Transverse colon (tissue), 4 donors: ENCODE measurements around the gene MED8. TPM values are rescaled to one million over a fixed set of nuclear protein-coding genes. Genes with fewer than 3 reads are reported as not detected.
"Not testable (repeated sequence)": the region's sequence is repeated elsewhere in the genome, so short reads cannot be mapped to it uniquely, and the experiment has no call there.

Source experiments
- DNase-seq: peaks from one replicate; pipeline ENCODE4 v3.0.0-alpha.2; 2019
- H3K27ac ChIP-seq, 4 donors: fragments of 200-600 bp; sonication (generic); 2 replicates each; pipeline ENCODE4 v1.5.1; 2016 to 2018; ENCODE audit warnings: inconsistent platforms in 4 of 4
- H3K27me3 ChIP-seq: fragments of 200-600 bp; sonication (generic); 2 replicates; pipeline ENCODE4 v1.5.1; 2017; ENCODE audit warnings: inconsistent platforms
- H3K36me3 ChIP-seq, 4 donors: fragments of 200-600 bp; sonication (generic); 2 replicates each; pipeline ENCODE4 v1.5.1; 2017 to 2019; ENCODE audit warnings: inconsistent platforms in 4 of 4
- H3K4me1 ChIP-seq, 4 donors: fragments of 200-600 bp; sonication (generic); 2 replicates each; pipeline ENCODE4 v1.5.1; 2017 to 2020; ENCODE audit warnings: inconsistent platforms in 4 of 4
- H3K4me3 ChIP-seq, 4 donors: fragments of 200-600 bp; sonication (generic); 1 replicate in 1 of 4; 2 replicates in 3 of 4; pipeline versions ENCODE4 v1.5.1 to v1.6.1; 2017 to 2019; ENCODE audit warnings: inconsistent platforms in 4 of 4
- H3K9me3 ChIP-seq, 2 donors: fragments of 200-600 bp; sonication (generic); 2 replicates each; pipeline ENCODE4 v1.5.1; 2017 to 2019; ENCODE audit warnings: inconsistent platforms in 2 of 2
- EP300 ChIP-seq: sonication (generic); formaldehyde crosslinking; IDR thresholded peaks from one replicate; pipeline ENCODE4 v1.6.1; 2017; ENCODE audit warnings: antibody characterized with exemption, low read depth
- POLR2A ChIP-seq: fragments of 450-650 bp; IDR thresholded peaks from one replicate; pipeline ENCODE4 v1.6.1; 2016; ENCODE audit warnings: antibody characterized with exemption, mild to moderate bottlenecking, moderate library complexity
- POLR2AphosphoS5 ChIP-seq, 3 donors: sonication (generic); formaldehyde crosslinking; IDR thresholded peaks; one replicate each; pipeline ENCODE4 v1.6.1; 2016; ENCODE audit warnings: antibody characterized with exemption in 3 of 3
- WGBS, 2 donors: methylation state at CpG; one replicate each; pipeline ENCODE4 v1.1.5; 2018; ENCODE audit warnings: low coverage in 1 of 2; 5-methylcytosine and 5-hydroxymethylcytosine counted together
- in situ Hi-C, 4 donors: fragments of 200-750 bp; cut with MboI; loops; one replicate each; pipeline versions ENCODE4 v1.15.0 to v1.15.1; 2017; ENCODE audit warnings: low sequenced_read_pairs in 3 of 4, low pct_ligation_motif_present in 1 of 4, low pct_unique_long_range_greater_than_20kb in 1 of 4
- intact Hi-C: fragments of 100-400 bp; cut with DNase I; formaldehyde crosslinking; loops from one replicate; pipeline ENCODE4 v1.15.1; 2023; ENCODE audit warnings: low total_unique reads
- total RNA-seq, 4 donors: library from RNA; depleted of rRNA; stranded (reverse); fragments of >200 nt; gene quantifications; one replicate each; pipeline ENCODE4 v1.1.0, GENCODE V29; 2016
- TF ChIP-seq, protein P1 (sequence below), 5 experiments: fragments of 200-600 bp in 3 of 5; fragments of 450-650 bp in 2 of 5; sonication (generic) in 3 of 5; IDR thresholded peaks; 1 replicate in 2 of 5; 2 replicates in 3 of 5; pipeline ENCODE4 v1.5.1; 2016 to 2017; ENCODE audit warnings: antibody characterized with exemption in 5 of 5, inconsistent platforms in 3 of 5, mild to moderate bottlenecking in 2 of 5, moderate library complexity in 1 of 5

The MED8 gene
- total RNA-seq, 4 donors from 2014 or later, result 12.7 to 41.9 (median 25.0) TPM

DNA sequence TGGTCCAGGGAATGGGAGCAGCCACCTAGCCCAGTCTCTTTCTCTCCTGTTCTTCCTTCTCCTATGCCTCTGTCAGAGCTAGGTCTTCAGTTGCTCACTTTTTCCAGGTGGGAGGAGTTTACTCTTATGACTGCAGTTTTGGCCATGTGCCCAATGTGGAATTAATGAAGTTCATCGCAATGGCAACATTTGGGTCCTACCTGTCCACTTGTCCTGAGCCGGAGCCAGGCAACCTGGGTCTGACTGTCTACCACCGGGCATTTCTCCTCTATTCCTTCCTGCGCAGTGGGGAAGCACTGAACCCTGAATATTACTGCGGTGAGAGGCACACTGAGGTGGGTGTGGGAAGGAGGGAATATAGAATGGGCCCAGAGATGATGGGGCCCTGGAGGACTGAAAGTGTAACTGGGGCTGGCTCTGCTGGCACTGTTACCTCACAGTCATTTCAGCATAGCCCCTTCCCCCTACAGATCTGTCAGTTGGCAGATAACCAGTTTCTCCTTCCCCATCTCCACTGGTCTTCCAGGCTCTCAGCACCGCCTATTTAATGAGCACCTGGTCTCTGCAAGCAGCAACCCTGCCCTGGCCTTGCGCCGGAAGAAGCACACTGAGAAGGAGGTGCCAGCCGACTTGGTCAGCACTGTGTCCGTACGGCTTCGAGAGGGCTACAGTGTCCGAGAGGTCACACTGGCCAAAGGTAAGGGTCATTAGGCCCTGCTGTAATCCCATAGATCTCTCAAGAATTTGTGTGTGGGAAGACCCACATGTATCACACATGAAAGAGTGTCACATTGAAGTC, 30.2 kb upstream of the MED8 start:
- no peaks in the 10 kb centered on the region for H3K27me3 ChIP-seq
- in situ Hi-C loops, result loop anchor here in 3 of 4 donors (5.0 to 10.0 kb wide), 3 partner anchors 185 to 195 kb away; no protein-coding TSS in a partner anchor
- no peaks in the 10 kb centered on the region for H3K4me1 ChIP-seq
- WGBS, 2 donors, result 97 to 100% methylated on average over 1 to 13 of the region's 13 CpGs
- DNase-seq, result no peak
- H3K27ac ChIP-seq, result no peak overlapping the region
- H3K4me3 ChIP-seq, result no peak overlapping the region
- intact Hi-C loops, result no loop called here
- peaks cover 0 to 59% (median 29%) of the 10 kb centered on the region in 4 donors for H3K36me3 ChIP-seq
- TF ChIP-seq POLR2AphosphoS5 (IDR thresholded peaks at IDR 0.05), result no peak
- TF ChIP-seq EP300, result no peak
- TF ChIP-seq, protein P1, sequence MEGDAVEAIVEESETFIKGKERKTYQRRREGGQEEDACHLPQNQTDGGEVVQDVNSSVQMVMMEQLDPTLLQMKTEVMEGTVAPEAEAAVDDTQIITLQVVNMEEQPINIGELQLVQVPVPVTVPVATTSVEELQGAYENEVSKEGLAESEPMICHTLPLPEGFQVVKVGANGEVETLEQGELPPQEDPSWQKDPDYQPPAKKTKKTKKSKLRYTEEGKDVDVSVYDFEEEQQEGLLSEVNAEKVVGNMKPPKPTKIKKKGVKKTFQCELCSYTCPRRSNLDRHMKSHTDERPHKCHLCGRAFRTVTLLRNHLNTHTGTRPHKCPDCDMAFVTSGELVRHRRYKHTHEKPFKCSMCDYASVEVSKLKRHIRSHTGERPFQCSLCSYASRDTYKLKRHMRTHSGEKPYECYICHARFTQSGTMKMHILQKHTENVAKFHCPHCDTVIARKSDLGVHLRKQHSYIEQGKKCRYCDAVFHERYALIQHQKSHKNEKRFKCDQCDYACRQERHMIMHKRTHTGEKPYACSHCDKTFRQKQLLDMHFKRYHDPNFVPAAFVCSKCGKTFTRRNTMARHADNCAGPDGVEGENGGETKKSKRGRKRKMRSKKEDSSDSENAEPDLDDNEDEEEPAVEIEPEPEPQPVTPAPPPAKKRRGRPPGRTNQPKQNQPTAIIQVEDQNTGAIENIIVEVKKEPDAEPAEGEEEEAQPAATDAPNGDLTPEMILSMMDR (IDR thresholded peaks at IDR 0.05), result no peak
- TF ChIP-seq POLR2A, result no peak
- no peaks in the 10 kb centered on the region for H3K9me3 ChIP-seq

DNA sequence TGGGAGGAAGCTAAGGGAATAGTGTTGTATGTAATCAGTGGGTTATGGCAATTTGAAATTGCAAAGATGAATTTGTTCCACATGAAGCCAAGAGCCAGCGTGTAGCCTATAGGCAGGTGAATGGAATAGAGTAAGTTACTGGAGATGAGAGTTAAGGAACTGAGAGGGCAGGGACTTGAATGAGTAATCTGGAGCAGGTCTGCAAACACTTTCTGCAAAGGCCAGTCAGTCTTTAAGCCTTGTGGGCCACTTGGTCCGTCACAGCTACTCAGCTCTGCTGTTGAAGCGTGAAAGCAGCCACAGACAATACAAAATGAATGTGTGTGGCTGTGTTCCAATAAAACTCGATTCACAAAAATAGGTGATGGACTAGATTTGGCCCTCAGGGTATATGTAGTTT, 29.3 kb upstream of the MED8 start:
- TF ChIP-seq POLR2AphosphoS5 (IDR thresholded peaks at IDR 0.05), result no peak
- TF ChIP-seq, protein P1 (IDR thresholded peaks at IDR 0.05), result no peak
- TF ChIP-seq POLR2A, result no peak
- no peak for TF ChIP-seq EP300
- intact Hi-C loops, result no loop called here
- DNase-seq, result no peak
- no peak overlapping the region for H3K4me3 ChIP-seq
- H3K36me3 ChIP-seq, result peaks cover 0 to 54% (median 26%) of the 10 kb centered on the region in 4 donors
- no peaks in the 10 kb centered on the region for H3K27me3 ChIP-seq
- WGBS, 2 donors, result 67 to 88% methylated on average over 1 to 4 of the region's 4 CpGs
- H3K27ac ChIP-seq, result no peak overlapping the region
- no peaks in the 10 kb centered on the region for H3K4me1 ChIP-seq
- H3K9me3 ChIP-seq, result no peaks in the 10 kb centered on the region
- in situ Hi-C loops, result loop anchor here in 3 of 4 donors (5.0 to 10.0 kb wide), 3 partner anchors 184 to 194 kb away; no protein-coding TSS in a partner anchor

DNA sequence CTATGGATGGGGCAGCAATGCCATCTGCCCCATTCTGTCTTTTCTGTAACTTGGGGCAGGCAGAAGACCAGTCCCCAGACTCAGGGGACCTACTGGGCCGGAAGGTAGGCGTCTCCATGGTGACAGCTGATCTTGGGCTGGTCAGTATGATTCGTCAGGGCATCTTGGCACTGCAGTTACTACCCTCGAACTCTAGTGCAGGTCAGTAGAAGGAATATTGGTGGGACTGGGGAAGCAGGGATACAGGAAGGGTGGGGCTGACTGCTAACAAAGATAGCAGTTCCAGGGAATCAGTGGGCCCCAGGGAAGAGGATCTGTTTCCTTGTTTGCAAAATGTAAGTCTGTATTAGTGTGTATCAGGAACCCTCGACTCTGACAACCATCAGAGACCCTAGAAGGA, 26.3 kb upstream of the MED8 start:
- no peaks in the 10 kb centered on the region for H3K9me3 ChIP-seq
- no peaks in the 10 kb centered on the region for H3K27me3 ChIP-seq
- intact Hi-C loops (no loop called here), in situ Hi-C loops (loop anchor here in 3 of 4 donors (5.0 to 10.0 kb wide), 3 partner anchors 181 to 191 kb away; no protein-coding TSS in a partner anchor)
- no peak for DNase-seq
- H3K4me1 ChIP-seq, result no peaks in the 10 kb centered on the region
- H3K36me3 ChIP-seq, result peaks cover 0 to 41% (median 17%) of the 10 kb centered on the region in 4 donors
- TF ChIP-seq POLR2AphosphoS5 (IDR thresholded peaks at IDR 0.05) (no peak), POLR2A (no peak), EP300 (no peak)
- TF ChIP-seq, protein P1 (IDR thresholded peaks at IDR 0.05), result no peak
- no peak overlapping the region for H3K4me3 ChIP-seq
- WGBS, 2 donors, result 60 to 82% methylated on average over 1 to 5 of the region's 5 CpGs
- no peak overlapping the region for H3K27ac ChIP-seq

DNA sequence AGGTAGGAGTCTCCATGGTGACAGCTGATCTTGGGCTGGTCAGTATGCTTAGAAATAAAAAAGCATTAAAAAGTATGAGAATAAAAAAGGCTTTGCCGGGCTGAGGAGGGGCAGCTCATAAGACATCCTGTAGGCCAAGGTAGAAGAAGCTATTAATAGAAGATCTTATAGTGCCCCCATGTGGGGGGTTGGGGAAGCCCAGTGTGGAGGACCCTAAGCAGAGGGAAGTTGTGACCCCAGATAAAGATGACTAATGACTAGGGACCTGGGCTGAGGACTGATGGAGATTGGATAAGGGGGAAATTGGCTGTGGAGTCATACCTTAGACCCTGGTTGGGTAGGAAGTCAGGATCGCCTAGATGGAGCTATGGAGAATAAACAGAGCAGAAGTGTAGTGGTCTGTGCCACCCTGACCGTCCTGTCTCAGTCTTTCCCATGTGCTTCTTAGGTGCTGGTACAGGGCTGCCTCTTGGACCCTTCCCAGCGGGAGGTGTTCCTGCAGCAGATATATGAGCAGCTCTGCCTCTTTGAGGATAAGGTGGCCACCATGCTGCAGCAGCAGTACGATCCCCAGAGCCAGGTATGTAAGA, 25.1 kb upstream of the MED8 start:
- in situ Hi-C loops (loop anchor here (5.0 to 10.0 kb wide), 3 partner anchors 180 to 190 kb away; no protein-coding TSS in a partner anchor), intact Hi-C loops (no loop called here)
- WGBS, 2 donors, result 77 to 84% methylated on average over 3 to 5 of the region's 5 CpGs
- Histone ChIP-seq H3K27me3 (no peaks in the 10 kb centered on the region), H3K36me3 (peaks cover 0 to 32% (median 11%) of the 10 kb centered on the region in 4 donors), H3K4me1 (no peaks in the 10 kb centered on the region), H3K4me3 (no peak overlapping the region), H3K27ac (no peak overlapping the region), H3K9me3 (no peaks in the 10 kb centered on the region)
- TF ChIP-seq, protein P1 (IDR thresholded peaks at IDR 0.05), result peak; percentile 53 to 69 (median 61)
- no peak for TF ChIP-seq EP300
- DNase-seq, result peak; percentile 66

DNA sequence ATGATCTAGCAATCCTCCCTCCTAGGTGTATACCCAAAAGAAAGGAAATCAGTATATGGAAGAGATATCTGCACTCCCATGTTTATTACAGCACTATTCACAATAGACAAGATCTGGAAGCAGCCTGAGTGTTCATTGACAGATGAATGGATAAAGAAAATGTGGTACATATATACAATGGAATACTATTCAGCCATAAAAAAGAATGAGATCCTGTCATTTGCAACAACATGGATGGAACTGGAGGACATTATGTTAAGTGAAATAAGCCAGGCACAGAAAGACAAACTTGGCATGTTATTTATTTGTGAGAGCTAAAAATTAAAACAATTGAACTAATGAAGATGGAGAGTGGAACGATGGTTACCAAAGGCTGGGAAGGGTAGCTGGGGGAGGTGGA, 23.8 kb upstream of the MED8 start:
- H3K9me3 ChIP-seq, H3K4me3 ChIP-seq, H3K27ac ChIP-seq, intact Hi-C loops, H3K27me3 ChIP-seq, DNase-seq, H3K4me1 ChIP-seq: not testable (repeated sequence)
- WGBS, 2 donors, result 86 to 98% methylated on average over 1 of the region's 1 CpG
- in situ Hi-C loops, result loop anchor here in 3 of 4 donors (5.0 to 10.0 kb wide), 3 partner anchors 179 to 189 kb away; no protein-coding TSS in a partner anchor
- peaks cover 0 to 34% (median 12%) of the 10 kb centered on the region in 4 donors for H3K36me3 ChIP-seq
